ENCODE results near the gene ZNF587.
"Not testable (repeated sequence)": the region's sequence is repeated elsewhere in the genome, so short reads cannot be mapped to it uniquely, and the experiment has no call there.

GRCh38 chr19:57821095-57821494 lies 28.6 kb upstream of the ZNF587 start:
- TF ChIP-seq CTCF (IDR thresholded peaks at IDR 0.05 in 8 of 11, conservative IDR thresholded peaks at IDR 0.05 in 3 of 11); POLR2A (IDR thresholded peaks at IDR 0.05); POLR2AphosphoS5 (IDR thresholded peaks at IDR 0.05): not testable (repeated sequence)

Data from spleen (tissue), 7 donors.